Dendritic cell treated with granulocyte-macrophage colony-stimulating factor and Interleukin-4, amounts not matched to agents 40 ng/mL and 50 ng/mL, for 4 days (primary cell): ENCODE data around the gene ABHD14A.

ENCODE experiments used
- H3K27ac Mint-ChIP-seq: one replicate; pipeline ENCODE4 v1.8.0; 2022; ENCODE audit warnings: mild to moderate bottlenecking, mixed read lengths
- H3K27me3 Mint-ChIP-seq: one replicate; pipeline ENCODE4 v1.8.0; 2022; ENCODE audit warnings: mild to moderate bottlenecking, mixed read lengths
- H3K36me3 Mint-ChIP-seq: one replicate; pipeline ENCODE4 v1.8.0; 2022; ENCODE audit warnings: low read depth, mixed read lengths
- H3K4me1 Mint-ChIP-seq: one replicate; pipeline ENCODE4 v1.8.0; 2022; ENCODE audit warnings: low read depth, mixed read lengths
- H3K4me3 Mint-ChIP-seq: one replicate; pipeline ENCODE4 v1.8.0; 2022; ENCODE audit warnings: mild to moderate bottlenecking, moderate library complexity, mixed read lengths
- H3K9me3 Mint-ChIP-seq: one replicate; pipeline ENCODE4 v1.8.0; 2022; ENCODE audit warnings: mixed read lengths
- intact Hi-C: fragments of 100-400 bp; cut with micrococcal nuclease; formaldehyde crosslinking; loops from one replicate; pipeline ENCODE4 v1.15.0; 2022

Gene ABHD14A

GRCh38 chr3:52013802-52014598 is 39.1 kb downstream of the ABHD14A start:
- Mint-ChIP-seq H3K36me3 (no peaks in the 10 kb centered on the region), H3K4me3 (no peak overlapping the region), H3K27me3 (peaks cover 4% of the 10 kb centered on the region), H3K4me1 (no peaks in the 10 kb centered on the region), H3K27ac (no peak overlapping the region), H3K9me3 (no peaks in the 10 kb centered on the region)
- intact Hi-C loops: no loop called here

DNA sequence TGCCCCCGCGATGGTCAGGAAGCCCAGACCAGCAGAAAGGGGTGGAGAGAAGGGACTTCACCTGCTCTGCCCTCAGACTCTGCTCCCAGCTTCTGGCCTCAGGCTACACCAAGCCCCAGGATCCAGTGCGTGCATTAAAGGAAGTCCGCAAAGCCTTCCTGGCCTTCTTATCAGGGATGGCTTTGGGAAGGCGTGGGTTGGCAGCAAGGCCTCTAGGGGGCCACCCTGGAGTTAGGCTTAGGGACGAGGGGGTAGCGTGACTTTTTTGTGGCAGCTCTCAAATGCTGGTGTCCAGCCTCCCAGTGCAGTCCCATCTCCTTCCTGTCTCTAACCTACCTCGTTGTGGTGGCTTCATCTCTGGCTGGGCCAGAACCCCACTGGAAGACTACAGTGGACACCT is 39.7 kb downstream of the ABHD14A start:
- Mint-ChIP-seq H3K4me1 (no peaks in the 10 kb centered on the region), H3K36me3 (no peaks in the 10 kb centered on the region), H3K27me3 (peaks cover 4% of the 10 kb centered on the region), H3K27ac (no peak overlapping the region), H3K9me3 (no peaks in the 10 kb centered on the region), H3K4me3 (no peak overlapping the region)
- intact Hi-C loops: no loop called here

DNA sequence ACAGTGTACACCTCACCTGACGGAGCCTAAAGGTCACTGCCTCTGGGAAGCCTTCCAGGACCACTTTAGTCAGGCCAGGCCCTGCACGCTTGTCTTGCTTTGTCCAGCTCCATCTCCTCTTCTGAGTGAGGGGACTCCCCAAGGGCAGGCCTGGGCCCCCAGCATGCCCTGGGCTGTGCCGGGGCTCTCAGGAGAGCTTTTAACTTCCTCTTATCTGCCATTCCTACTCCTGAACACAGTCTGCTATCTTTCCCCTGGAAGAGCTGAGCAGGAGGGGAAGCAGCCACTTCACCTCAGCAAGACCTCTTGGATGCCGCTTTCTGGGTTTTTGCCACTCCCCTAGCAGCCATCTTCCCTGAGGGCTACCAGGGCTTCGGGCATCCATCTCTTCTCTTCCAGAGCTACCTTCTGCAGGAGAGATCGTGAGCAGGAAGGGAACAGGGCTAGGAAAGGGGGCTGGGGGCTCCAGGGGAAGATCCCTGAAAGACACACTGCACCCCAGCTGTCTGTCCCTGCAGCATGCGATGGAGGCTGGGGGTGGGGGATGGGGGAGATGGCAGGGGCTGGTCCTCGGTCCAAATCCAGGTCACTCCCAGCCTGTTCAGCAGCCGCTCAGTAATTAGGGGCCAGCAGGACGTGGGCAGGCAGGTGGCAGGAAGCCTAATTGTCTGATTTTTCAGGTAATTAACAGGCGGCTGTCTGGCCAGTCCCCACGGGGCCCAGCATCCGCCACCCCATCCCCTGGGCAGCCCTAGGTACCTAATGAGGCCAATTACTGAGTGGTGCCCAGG is 40.8 kb downstream of the ABHD14A start:
- intact Hi-C loops: no loop called here
- Mint-ChIP-seq H3K27ac (no peak overlapping the region), H3K9me3 (no peaks in the 10 kb centered on the region)

DNA sequence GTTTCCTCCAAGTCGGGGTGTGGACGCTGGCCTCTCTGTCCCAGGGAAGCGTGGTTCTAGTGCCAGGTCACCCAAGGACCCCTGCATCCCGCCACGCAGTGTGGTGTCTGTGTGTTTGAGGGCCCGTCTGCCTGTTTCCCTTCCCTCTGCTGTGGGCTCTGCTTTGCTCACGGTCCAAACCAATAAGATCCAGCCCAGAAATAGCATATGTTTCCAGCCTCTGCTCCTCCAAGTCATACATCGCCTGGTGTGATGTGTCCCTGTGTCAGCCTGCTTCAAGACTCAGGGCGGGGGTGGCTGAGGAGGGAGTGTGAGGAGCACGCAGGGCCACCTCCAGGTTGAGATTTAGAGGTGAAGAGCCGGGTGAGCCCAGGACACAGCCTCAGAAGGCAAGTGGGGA is 42.7 kb downstream of the ABHD14A start:
- Mint-ChIP-seq H3K36me3 (no peaks in the 10 kb centered on the region), H3K9me3 (no peaks in the 10 kb centered on the region)
- intact Hi-C loops: no loop called here

More for the DNA sequence above, 40.8 kb downstream of the ABHD14A start:
- H3K4me3 Mint-ChIP-seq: no peak overlapping the region
- H3K4me1 Mint-ChIP-seq: no peaks in the 10 kb centered on the region
- peaks cover 4% of the 10 kb centered on the region for H3K27me3 Mint-ChIP-seq
- no peaks in the 10 kb centered on the region for H3K36me3 Mint-ChIP-seq

DNA sequence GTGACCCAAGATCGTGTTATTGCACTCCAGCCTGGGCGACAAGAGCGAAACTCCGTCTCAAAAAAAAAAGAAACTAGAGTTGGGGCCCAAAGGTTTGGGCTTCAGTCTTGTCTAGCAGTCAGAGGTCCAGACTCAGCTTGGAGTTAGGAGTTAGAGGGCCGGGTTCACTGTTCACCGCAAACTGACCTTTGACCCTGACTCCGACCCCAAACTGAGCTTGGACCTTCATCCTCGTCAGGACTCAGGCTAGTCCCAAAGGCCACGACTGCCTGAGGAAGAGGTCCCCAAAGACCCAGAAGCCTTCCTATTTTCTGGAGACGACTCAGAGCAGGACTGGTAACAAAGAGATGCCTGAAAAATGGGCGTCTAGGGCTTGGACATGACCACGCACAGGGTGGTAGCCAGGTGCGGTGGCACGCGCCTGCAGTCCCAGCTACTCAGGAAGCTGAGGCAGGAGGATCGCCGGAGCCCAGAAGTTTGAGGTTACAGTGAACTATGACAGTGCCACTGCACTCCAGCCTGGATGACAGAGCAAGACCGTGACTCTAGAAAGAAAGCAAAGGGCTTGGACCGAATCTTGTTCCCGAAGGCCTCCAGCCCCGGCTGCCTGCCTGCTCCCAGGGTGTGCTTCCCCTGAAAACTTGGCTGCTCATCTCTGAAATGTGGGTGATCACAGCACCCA is 43.6 kb downstream of the ABHD14A start:
- Mint-ChIP-seq H3K9me3 (no peaks in the 10 kb centered on the region), H3K27ac (no peak overlapping the region), H3K4me1 (peaks cover 6% of the 10 kb centered on the region), H3K27me3 (peaks cover 5% of the 10 kb centered on the region), H3K4me3 (no peak overlapping the region), H3K36me3 (no peaks in the 10 kb centered on the region)
- intact Hi-C loops: no loop called here

More for the DNA sequence above, 42.7 kb downstream of the ABHD14A start:
- Mint-ChIP-seq H3K27me3 (peaks cover 4% of the 10 kb centered on the region), H3K27ac (no peak overlapping the region), H3K4me1 (peaks cover 6% of the 10 kb centered on the region), H3K4me3 (no peak overlapping the region)

GRCh38 chr3:52019352-52020080 is 44.7 kb downstream of the ABHD14A start:
- H3K9me3 Mint-ChIP-seq: no peaks in the 10 kb centered on the region
- H3K4me1 Mint-ChIP-seq: peaks cover 6% of the 10 kb centered on the region
- peaks cover 5% of the 10 kb centered on the region for H3K27me3 Mint-ChIP-seq
- intact Hi-C loops: no loop called here
- H3K36me3 Mint-ChIP-seq: no peaks in the 10 kb centered on the region
- peak overlapping the region; percentile 42 for H3K27ac Mint-ChIP-seq
- H3K4me3 Mint-ChIP-seq: no peak overlapping the region

DNA sequence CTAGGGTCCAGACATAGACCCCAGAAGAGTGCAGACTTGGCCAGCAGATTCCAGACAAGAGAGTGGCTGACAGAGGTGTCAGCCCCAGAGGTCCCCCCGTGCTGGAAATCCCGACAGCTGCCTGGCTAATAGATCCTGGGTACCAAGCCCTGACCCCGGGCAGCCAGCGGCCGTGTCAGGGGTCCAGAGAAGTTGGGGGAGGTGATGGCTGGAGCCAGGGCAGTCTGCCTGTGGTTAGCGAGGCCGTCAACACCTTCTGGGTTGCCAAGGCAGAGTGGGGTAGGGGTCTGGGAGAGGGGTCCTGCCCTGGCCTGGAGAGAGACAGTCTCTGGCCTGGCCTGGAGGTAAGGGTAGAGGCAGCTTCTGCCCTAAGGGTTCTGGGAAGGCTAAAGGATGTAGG is 45.9 kb downstream of the ABHD14A start:
- peaks cover 6% of the 10 kb centered on the region for H3K4me1 Mint-ChIP-seq
- no peaks in the 10 kb centered on the region for H3K9me3 Mint-ChIP-seq
- H3K27me3 Mint-ChIP-seq: peaks cover 5% of the 10 kb centered on the region
- no peak overlapping the region for H3K4me3 Mint-ChIP-seq
- intact Hi-C loops: no loop called here
- no peak overlapping the region for H3K27ac Mint-ChIP-seq
- no peaks in the 10 kb centered on the region for H3K36me3 Mint-ChIP-seq

DNA sequence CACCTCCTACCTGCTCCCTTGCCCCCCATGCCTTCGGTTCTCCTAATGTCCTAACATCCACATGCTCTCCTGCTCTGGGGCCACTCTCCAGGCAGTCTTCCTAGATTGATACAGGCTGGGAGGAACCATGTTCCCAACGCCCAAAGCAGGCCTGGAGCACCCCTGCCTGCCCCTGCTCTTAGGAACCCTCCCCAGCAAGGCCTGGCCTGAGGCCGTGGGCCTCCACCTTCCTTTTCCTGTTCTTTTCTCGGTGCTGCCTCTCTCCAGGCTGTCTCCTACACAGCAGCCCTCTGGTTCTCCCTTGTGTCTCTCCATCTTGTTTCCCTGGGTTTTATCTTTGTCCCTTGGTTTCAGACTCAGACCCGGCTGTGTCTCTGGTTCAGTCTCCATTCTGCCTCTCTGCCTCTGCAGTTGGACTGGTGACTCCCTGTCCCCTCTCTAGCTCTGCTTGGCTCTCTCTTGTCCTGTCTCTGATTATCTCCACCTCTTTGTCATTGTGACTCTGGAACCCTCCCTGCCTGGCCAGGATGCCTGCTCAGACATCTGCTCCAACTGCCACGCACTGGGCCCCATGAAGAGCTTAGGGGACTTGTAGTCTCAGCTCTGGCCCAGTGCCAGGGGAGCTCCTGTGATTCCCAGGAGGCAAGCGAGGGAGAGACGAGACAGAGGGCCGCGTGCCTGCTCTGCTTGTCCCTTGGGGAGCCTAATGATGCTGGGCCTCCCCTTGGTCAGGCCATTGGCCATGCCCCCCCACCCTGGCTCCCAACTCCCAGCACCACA is 46.8 kb downstream of the ABHD14A start:
- peaks cover 1% of the 10 kb centered on the region for H3K27me3 Mint-ChIP-seq
- no peaks in the 10 kb centered on the region for H3K9me3 Mint-ChIP-seq
- H3K4me1 Mint-ChIP-seq: peaks cover 6% of the 10 kb centered on the region
- H3K27ac Mint-ChIP-seq: no peak overlapping the region
- intact Hi-C loops: no loop called here
- no peak overlapping the region for H3K4me3 Mint-ChIP-seq
- no peaks in the 10 kb centered on the region for H3K36me3 Mint-ChIP-seq

- intact Hi-C loops: no loop called here
- H3K4me3 Mint-ChIP-seq: no peak overlapping the region
- no peaks in the 10 kb centered on the region for H3K36me3 Mint-ChIP-seq
Measured at GRCh38 chr3:52022323-52023100, 47.6 kb downstream of the ABHD14A start.

GRCh38 chr3:52023101-52023770 is 48.4 kb downstream of the ABHD14A start:
- no peak overlapping the region for H3K27ac Mint-ChIP-seq
- H3K36me3 Mint-ChIP-seq: no peaks in the 10 kb centered on the region
- H3K9me3 Mint-ChIP-seq: no peaks in the 10 kb centered on the region
- no peak overlapping the region for H3K4me3 Mint-ChIP-seq
- peaks cover 6% of the 10 kb centered on the region for H3K4me1 Mint-ChIP-seq
- H3K27me3 Mint-ChIP-seq: peaks cover 4% of the 10 kb centered on the region
- intact Hi-C loops: no loop called here

More at GRCh38 chr3:52022323-52023100, 47.6 kb downstream of the ABHD14A start:
- Mint-ChIP-seq H3K9me3 (no peaks in the 10 kb centered on the region), H3K27ac (no peak overlapping the region), H3K27me3 (peaks cover 1% of the 10 kb centered on the region), H3K4me1 (peaks cover 6% of the 10 kb centered on the region)

- Mint-ChIP-seq H3K9me3 (no peaks in the 10 kb centered on the region), H3K36me3 (no peaks in the 10 kb centered on the region), H3K27ac (no peak overlapping the region), H3K4me1 (peaks cover 6% of the 10 kb centered on the region), H3K4me3 (no peak overlapping the region), H3K27me3 (peaks cover 5% of the 10 kb centered on the region)
- intact Hi-C loops: no loop called here
Measured at GRCh38 chr3:52023860-52024764, 49.2 kb downstream of the ABHD14A start.
